Nephron progenitor cell (in vitro differentiated cells): ENCODE data around the gene AVL9.

Experiments used
- DNase-seq: peaks from one replicate; pipeline ENCODE4 v3.0.0; 2021
- H3K27ac Mint-ChIP-seq: 2 replicates; pipeline ENCODE4 v1.8.0; 2021; ENCODE audit warnings: mild to moderate bottlenecking, moderate library complexity, mixed read lengths
- H3K27me3 Mint-ChIP-seq: 2 replicates; pipeline ENCODE4 v1.8.0; 2021; ENCODE audit warnings: mild to moderate bottlenecking, low read depth, mixed read lengths; ENCODE audit not compliant: poor library complexity
- H3K36me3 Mint-ChIP-seq: 2 replicates; pipeline ENCODE4 v1.8.0; 2021; ENCODE audit warnings: low read depth, mixed read lengths
- H3K4me1 Mint-ChIP-seq: 2 replicates; pipeline ENCODE4 v1.8.0; 2021; ENCODE audit warnings: mixed read lengths
- H3K4me3 Mint-ChIP-seq: 2 replicates; pipeline ENCODE4 v1.8.0; 2021; ENCODE audit warnings: mild to moderate bottlenecking, moderate library complexity, mixed read lengths
- H3K9me3 Mint-ChIP-seq: 2 replicates; pipeline ENCODE4 v1.8.0; 2021; ENCODE audit warnings: mild to moderate bottlenecking, moderate library complexity, mixed read lengths
- TF ChIP-seq, protein P1 (sequence below): fragments of 200-600 bp; sonication (generic); IDR thresholded peaks from 2 replicates; pipeline ENCODE4 v1.5.0; 2021; ENCODE audit warnings: antibody characterized with exemption

AVL9 gene

GRCh38 chr7:32573110-32573687 lies 77.9 kb downstream of the AVL9 start:
- TF ChIP-seq, protein P1, sequence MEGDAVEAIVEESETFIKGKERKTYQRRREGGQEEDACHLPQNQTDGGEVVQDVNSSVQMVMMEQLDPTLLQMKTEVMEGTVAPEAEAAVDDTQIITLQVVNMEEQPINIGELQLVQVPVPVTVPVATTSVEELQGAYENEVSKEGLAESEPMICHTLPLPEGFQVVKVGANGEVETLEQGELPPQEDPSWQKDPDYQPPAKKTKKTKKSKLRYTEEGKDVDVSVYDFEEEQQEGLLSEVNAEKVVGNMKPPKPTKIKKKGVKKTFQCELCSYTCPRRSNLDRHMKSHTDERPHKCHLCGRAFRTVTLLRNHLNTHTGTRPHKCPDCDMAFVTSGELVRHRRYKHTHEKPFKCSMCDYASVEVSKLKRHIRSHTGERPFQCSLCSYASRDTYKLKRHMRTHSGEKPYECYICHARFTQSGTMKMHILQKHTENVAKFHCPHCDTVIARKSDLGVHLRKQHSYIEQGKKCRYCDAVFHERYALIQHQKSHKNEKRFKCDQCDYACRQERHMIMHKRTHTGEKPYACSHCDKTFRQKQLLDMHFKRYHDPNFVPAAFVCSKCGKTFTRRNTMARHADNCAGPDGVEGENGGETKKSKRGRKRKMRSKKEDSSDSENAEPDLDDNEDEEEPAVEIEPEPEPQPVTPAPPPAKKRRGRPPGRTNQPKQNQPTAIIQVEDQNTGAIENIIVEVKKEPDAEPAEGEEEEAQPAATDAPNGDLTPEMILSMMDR, result no peak

GRCh38 chr7:32574626-32575025 lies 79.3 kb downstream of the AVL9 start:
- H3K27me3 Mint-ChIP-seq, result no peaks in the 10 kb centered on the region
- H3K36me3 Mint-ChIP-seq, result peaks cover 50% of the 10 kb centered on the region
- TF ChIP-seq, protein P1, result no peak
- no peak for DNase-seq
- no peaks in the 10 kb centered on the region for H3K4me1 Mint-ChIP-seq
- no peak overlapping the region for H3K27ac Mint-ChIP-seq
- no peak overlapping the region for H3K4me3 Mint-ChIP-seq
- no peaks in the 10 kb centered on the region for H3K9me3 Mint-ChIP-seq

More at GRCh38 chr7:32573110-32573687, 77.9 kb downstream of the AVL9 start:
- no peaks in the 10 kb centered on the region for H3K4me1 Mint-ChIP-seq
- no peak overlapping the region for H3K4me3 Mint-ChIP-seq
- H3K9me3 Mint-ChIP-seq, result no peaks in the 10 kb centered on the region
- no peak overlapping the region for H3K27ac Mint-ChIP-seq
- H3K27me3 Mint-ChIP-seq, result no peaks in the 10 kb centered on the region
- peaks cover 53% of the 10 kb centered on the region for H3K36me3 Mint-ChIP-seq
- DNase-seq, result no peak

DNA sequence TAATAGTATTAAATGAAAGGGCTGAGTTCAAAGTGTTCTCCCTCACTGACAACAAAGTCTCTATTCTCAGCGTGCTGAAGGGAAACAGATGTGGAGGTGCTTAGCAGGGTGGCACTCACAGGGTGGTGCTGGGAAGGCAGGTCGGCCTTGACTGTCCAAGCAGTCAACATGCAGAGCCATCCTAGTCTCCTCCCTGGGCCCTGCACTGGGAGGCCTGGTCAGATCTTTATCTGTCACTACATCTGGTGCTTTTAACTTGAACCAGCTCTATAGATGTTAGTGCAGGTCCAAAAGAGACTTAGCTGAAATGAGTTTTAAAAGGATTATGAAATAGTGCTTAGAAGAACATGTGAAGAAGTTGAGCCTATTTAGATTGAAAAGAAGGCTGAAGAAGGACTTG lies 82.1 kb downstream of the AVL9 start:
- H3K27ac Mint-ChIP-seq, result no peak overlapping the region
- TF ChIP-seq, protein P1, result no peak
- H3K36me3 Mint-ChIP-seq, result peaks cover 49% of the 10 kb centered on the region
- H3K4me1 Mint-ChIP-seq, result no peaks in the 10 kb centered on the region
- no peak for DNase-seq
- no peaks in the 10 kb centered on the region for H3K27me3 Mint-ChIP-seq
- H3K4me3 Mint-ChIP-seq, result no peak overlapping the region
- H3K9me3 Mint-ChIP-seq, result no peaks in the 10 kb centered on the region

- TF ChIP-seq, protein P1, result no peak
- Mint-ChIP-seq H3K4me1 (no peaks in the 10 kb centered on the region), H3K27me3 (no peaks in the 10 kb centered on the region), H3K4me3 (no peak overlapping the region), H3K9me3 (no peaks in the 10 kb centered on the region), H3K27ac (no peak overlapping the region), H3K36me3 (peaks cover 50% of the 10 kb centered on the region)
- DNase-seq, result no peak
Observed at GRCh38 chr7:32579776-32580175, 84.5 kb downstream of the AVL9 start.

DNA sequence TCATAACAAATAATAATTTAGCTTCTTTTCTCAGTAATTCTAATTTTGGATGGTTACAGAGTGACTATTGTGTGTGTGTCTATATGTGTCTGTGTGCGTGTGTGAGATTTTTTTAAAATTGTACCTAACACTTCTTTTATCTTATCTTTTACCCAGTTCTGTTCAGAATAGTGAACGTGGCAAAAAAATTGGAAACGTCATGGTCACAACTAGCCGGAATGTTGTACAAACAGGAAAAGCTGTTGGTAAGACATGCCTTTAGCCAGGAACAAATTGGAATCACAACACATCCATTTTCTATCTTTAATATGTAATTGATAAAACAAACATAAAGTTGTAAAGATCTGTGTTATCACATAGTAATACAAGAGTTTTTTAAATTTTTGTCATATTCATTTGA lies 85.4 kb downstream of the AVL9 start:
- H3K4me3 Mint-ChIP-seq, result no peak overlapping the region
- no peak overlapping the region for H3K27ac Mint-ChIP-seq
- H3K9me3 Mint-ChIP-seq, result no peaks in the 10 kb centered on the region
- no peaks in the 10 kb centered on the region for H3K27me3 Mint-ChIP-seq
- H3K36me3 Mint-ChIP-seq, result peaks cover 57% of the 10 kb centered on the region
- no peaks in the 10 kb centered on the region for H3K4me1 Mint-ChIP-seq
- DNase-seq, result no peak
- TF ChIP-seq, protein P1, result no peak

DNA sequence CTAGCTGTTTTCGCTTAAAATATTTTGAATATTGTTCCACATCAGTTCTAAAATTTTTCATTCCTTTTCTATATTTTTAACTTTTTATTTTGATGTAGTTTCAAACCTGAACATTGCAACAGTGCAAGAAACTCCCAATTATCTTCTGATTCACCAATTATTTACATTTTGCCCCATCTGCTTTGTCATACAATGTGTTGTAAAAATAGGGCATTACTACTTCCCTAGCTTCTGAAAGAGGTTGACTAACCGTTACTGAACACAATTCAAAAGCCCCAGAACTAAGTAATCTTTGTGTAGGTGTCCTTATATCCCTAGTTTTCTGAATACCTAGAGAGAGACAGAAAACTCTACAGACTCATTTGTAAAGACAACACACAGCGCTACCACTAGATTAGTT lies 86.7 kb downstream of the AVL9 start:
- Mint-ChIP-seq H3K27me3 (no peaks in the 10 kb centered on the region), H3K9me3 (no peaks in the 10 kb centered on the region), H3K36me3 (peaks cover 55% of the 10 kb centered on the region), H3K4me1 (peaks cover 4% of the 10 kb centered on the region), H3K27ac (no peak overlapping the region), H3K4me3 (no peak overlapping the region)
- DNase-seq, result no peak
- TF ChIP-seq, protein P1, result no peak
